AG04450 (cell line): ENCODE results near the gene MAGI3. TPM values are rescaled to one million over a fixed set of nuclear protein-coding genes. Genes with fewer than 3 reads are reported as not detected.
"Not testable (repeated sequence)": the region's sequence is repeated elsewhere in the genome, so short reads cannot be mapped to it uniquely, and the experiment has no call there.

ENCODE experiments used
- CTCF ChIA-PET: fragments of 300-600, 350-600 bp; formaldehyde crosslinking; extraction: SDS; loops from one replicate; lab custom pipeline; 2022; ENCODE audit warnings: antibody characterized with exemption, inconsistent platforms; lab: Charles Lee
- POLR2A ChIA-PET: fragments of 350-600 bp; formaldehyde crosslinking; extraction: SDS; loops from one replicate; lab custom pipeline; 2021; ENCODE audit warnings: antibody characterized with exemption, inconsistent platforms; lab: Yijun Ruan, JAX
- DNase-seq: peaks from one replicate; pipeline ENCODE4 v3.0.0-alpha.2; 2011; ENCODE audit warnings: low read depth, low spot score
- H3K27ac ChIP-seq: one replicate; pipeline ENCODE4 v1.5.1; 2012; ENCODE audit warnings: low read depth, low read length, control low read depth
- H3K27me3 ChIP-seq: one replicate; pipeline ENCODE4 v1.6.0; 2012; ENCODE audit warnings: low read length; ENCODE audit not compliant: control insufficient read depth, insufficient read depth
- H3K4me3 ChIP-seq: 2 replicates; pipeline ENCODE4 v1.5.1; 2011; ENCODE audit warnings: mild to moderate bottlenecking, low read depth, low read length, control low read depth
- H3K9me3 ChIP-seq: 2 replicates; pipeline ENCODE4 v1.5.1; 2012; ENCODE audit warnings: low read length; ENCODE audit not compliant: control insufficient read depth, insufficient read depth
- CTCF ChIP-seq: IDR thresholded peaks from 2 replicates; pipeline ENCODE4 v1.5.1; 2011; ENCODE audit warnings: low read depth, low read length, control low read depth, inconsistent platforms
- polyA plus RNA-seq: library from polyadenylated mRNA; depleted of rRNA; stranded (reverse); fragments of >200 nt; gene quantifications from 2 replicates; pipeline ENCODE4 v1.2.3, GENCODE V29; 2011

MAGI3 gene
- polyA plus RNA-seq, 1 experiment, result 5.8 TPM

GRCh38 chr1:113694910-113695309, 304.6 kb downstream of the MAGI3 start:
- CTCF ChIA-PET, result no interaction called here
- no peak for TF ChIP-seq CTCF
- Histone ChIP-seq H3K4me3 (no peak overlapping the region), H3K9me3 (no peaks in the 10 kb centered on the region), H3K27ac (no peak overlapping the region), H3K27me3 (no peaks in the 10 kb centered on the region)
- DNase-seq, result no peak
- POLR2A ChIA-PET, result no interaction called here

GRCh38 chr1:113701429-113701828, 311.1 kb downstream of the MAGI3 start:
- ChIA-PET POLR2A (no interaction called here), CTCF (no interaction called here)
- Histone ChIP-seq H3K27ac (no peak overlapping the region), H3K27me3 (no peaks in the 10 kb centered on the region), H3K9me3 (no peaks in the 10 kb centered on the region), H3K4me3 (no peak overlapping the region)
- TF ChIP-seq CTCF, result no peak
- DNase-seq, result no peak

GRCh38 chr1:113714606-113715269, 324.4 kb downstream of the MAGI3 start:
- POLR2A ChIA-PET, result interaction anchor here (0.5 kb wide), 1 partner anchor 45 kb away, joined by 10 read pairs; no protein-coding TSS in a partner anchor
- Histone ChIP-seq H3K9me3 (peaks cover 11% of the 10 kb centered on the region), H3K4me3 (no peak overlapping the region), H3K27me3 (no peaks in the 10 kb centered on the region), H3K27ac (no peak overlapping the region)
- DNase-seq, result no peak
- TF ChIP-seq CTCF, result no peak
- CTCF ChIA-PET, result interaction anchor here (1.4 kb wide), 1 partner anchor 642 kb away, joined by 6 read pairs; the partner anchor contains the start of gene LRIG2

GRCh38 chr1:113717506-113717905, 327.2 kb downstream of the MAGI3 start:
- H3K4me3 ChIP-seq, H3K27ac ChIP-seq, CTCF ChIA-PET, POLR2A ChIA-PET, DNase-seq, H3K27me3 ChIP-seq: not testable (repeated sequence)
- H3K9me3 ChIP-seq, result peaks cover 18% of the 10 kb centered on the region

- H3K27me3 ChIP-seq, H3K4me3 ChIP-seq, DNase-seq, H3K27ac ChIP-seq, CTCF ChIA-PET, POLR2A ChIA-PET: not testable (repeated sequence)
- peaks cover 18% of the 10 kb centered on the region for H3K9me3 ChIP-seq
These were observed 328.3 kb downstream of the MAGI3 start for GRCh38 chr1:113718621-113719020.

GRCh38 chr1:113721010-113721409, 330.7 kb downstream of the MAGI3 start:
- no peak for DNase-seq
- POLR2A ChIA-PET, result no interaction called here
- CTCF ChIA-PET, result no interaction called here

More at GRCh38 chr1:113721010-113721409, 330.7 kb downstream of the MAGI3 start:
- H3K9me3 ChIP-seq, result peaks cover 18% of the 10 kb centered on the region
- TF ChIP-seq CTCF, result no peak
- no peaks in the 10 kb centered on the region for H3K27me3 ChIP-seq
- no peak overlapping the region for H3K4me3 ChIP-seq
- no peak overlapping the region for H3K27ac ChIP-seq
